WI38 (cell line): Measurements from ENCODE around the gene PAK6.

Source experiments
- H3K4me3 ChIP-seq: 2 replicates; pipeline ENCODE4 v1.5.1; 2011; ENCODE audit warnings: low read depth, mild to moderate bottlenecking, control low read depth, low read length
- TF ChIP-seq, protein P1 (sequence below): IDR thresholded peaks from 2 replicates; pipeline ENCODE4 v1.5.1; 2012; ENCODE audit warnings: low read depth, mild to moderate bottlenecking, control low read depth, low read length

The PAK6 gene

DNA sequence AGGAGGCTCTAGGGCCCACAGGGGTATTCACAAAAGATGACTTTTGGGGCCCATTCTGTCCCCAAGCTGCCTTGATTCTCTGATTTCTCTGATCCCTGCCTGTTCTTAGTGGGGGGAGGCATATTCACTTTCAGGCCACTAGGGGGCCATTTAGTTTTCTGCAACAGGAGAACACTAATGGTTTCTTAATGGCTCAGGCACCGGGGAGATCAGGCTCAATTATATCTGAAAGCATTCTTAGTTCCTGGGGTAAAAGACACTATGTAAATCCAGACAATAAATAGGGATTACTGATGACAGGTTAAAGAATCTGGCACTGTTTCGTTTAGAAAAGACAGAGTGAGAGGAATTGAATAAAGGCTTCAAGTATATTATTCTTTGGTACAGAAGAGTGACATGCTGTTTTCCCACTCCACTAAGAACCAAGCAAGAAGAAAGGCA is 82.1 kb downstream of the PAK6 start:
- no peak overlapping the region for H3K4me3 ChIP-seq
- TF ChIP-seq, protein P1, sequence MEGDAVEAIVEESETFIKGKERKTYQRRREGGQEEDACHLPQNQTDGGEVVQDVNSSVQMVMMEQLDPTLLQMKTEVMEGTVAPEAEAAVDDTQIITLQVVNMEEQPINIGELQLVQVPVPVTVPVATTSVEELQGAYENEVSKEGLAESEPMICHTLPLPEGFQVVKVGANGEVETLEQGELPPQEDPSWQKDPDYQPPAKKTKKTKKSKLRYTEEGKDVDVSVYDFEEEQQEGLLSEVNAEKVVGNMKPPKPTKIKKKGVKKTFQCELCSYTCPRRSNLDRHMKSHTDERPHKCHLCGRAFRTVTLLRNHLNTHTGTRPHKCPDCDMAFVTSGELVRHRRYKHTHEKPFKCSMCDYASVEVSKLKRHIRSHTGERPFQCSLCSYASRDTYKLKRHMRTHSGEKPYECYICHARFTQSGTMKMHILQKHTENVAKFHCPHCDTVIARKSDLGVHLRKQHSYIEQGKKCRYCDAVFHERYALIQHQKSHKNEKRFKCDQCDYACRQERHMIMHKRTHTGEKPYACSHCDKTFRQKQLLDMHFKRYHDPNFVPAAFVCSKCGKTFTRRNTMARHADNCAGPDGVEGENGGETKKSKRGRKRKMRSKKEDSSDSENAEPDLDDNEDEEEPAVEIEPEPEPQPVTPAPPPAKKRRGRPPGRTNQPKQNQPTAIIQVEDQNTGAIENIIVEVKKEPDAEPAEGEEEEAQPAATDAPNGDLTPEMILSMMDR = peak; percentile 87

DNA sequence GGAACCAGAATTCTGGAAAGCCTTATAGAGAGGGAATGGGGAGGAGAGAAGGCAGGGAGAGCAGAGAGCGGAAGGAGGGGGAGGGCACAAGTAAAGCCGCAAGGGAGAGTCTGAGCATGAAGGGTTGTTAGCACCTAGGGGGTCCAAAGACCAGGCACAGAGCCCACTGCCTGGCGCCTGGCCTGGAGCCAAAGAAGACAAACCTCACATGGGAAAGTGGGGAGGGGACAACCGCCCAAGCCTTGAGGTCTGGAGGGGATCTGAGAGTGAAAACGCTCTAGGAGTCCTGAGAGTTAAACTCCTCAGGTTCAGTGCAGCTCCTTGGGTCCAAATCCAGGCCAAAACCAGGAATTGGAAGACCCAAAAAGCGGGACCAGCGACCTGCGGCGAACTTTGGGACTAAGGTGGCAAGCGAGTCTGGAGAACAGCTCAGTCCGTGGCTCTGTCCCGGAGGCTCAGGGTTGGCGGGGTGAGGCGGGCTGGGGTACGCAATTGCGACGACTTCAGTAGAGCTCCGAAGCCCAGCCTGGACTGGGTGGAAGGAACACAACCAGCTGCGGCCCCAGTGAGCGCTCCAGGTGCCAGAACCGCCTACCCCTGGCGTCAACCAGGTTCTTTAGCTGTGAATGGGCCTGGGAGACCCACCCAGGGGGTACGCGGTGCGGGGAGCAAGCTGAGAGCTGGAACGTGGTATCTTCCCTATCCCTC is 83.8 kb downstream of the PAK6 start:
- TF ChIP-seq, protein P1 = no peak
- peak overlapping the region; percentile 37 for H3K4me3 ChIP-seq

DNA sequence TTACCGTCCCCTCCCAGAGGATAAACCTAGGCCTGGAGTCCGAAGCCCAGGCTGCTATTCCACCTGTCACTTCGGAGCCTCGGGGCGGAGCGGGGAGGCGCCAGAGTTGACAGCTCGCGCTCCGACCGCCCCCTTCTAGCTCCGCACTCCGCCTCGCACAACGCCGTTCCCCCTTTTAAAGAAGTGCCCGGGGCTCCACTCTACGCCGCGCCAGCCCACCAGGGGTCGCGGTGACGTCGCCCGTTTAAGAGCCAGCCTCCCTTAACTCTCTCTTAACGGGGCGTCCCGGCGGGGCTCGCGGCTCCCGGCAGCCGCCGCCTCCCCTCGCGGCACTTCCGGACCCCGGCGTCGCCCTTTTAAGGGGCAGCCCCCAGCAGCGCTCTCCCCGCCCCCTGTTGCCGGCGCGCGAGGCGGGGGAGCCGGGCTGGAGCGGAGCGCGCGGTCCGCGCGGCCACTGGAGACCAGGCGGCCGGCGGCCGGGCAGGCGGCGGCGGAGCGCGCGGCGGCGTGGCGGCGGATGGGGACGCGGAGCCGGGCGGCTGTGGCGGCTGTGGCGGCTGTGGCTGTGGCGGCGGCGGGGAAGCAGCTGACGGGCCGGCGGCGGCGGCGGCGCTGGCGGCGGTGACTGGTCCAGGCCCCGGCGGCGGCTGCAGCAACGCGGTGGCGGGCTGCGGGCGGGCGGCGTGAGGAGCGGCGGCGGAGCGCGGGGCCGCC is 84.5 kb downstream of the PAK6 start, which contains the start of gene INAFM2:
INAFM2 (plus strand) TSS at position 454 of the 714 bp plus-strand sequence. CDS start 364 bp downstream, outside the sequence.
- H3K4me3 ChIP-seq = peak within 1 kb of the TSS; percentile 69
- TF ChIP-seq, protein P1 = peak; percentile 51

DNA sequence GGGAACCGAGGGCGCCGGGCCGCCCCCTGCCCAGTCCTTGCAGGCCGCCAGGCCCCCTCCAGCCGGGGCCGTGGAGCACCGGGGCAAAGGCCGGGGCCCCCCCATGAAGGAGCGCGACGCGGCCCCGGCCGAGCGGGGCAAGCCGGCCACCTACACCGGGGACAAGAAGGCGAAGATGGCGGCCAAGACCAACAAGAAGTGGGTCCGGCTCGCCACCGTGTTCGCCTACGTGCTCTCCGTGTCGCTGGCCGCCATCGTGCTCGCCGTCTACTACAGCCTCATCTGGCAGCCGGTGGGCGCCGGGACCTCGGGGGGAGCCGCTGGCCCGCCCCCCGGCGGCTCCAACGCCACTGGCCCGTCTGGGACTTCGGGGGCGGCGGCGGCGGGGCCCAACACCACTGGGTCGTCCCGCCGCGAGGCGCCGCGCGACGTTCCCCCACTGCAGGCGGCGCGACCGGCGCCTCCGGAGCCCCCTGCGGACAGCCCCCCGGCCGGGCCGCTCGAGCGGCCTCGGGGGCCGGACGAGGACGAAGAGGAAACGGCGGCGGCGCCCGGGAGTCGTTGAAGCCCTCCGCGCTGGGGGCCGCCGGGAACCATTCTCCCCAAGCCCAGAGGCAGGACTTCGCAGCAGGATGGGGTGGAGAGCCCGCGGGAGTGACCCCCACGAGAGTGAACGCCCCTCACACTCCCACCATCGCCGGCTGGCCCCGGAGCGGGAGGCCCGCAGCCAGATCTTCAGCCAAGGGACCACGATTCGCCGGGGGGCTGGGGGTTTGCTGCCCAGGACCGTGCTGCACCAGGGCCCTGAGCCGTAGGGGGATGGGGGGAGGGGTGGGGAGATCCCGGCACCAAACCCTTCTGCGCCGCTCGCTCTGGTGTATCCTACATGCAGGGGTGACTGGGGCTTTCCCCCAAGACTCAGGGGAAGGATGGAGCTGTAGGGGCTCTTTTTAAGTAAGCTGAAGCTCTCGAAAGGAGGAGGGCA is 85.4 kb downstream of the PAK6 start:
- TF ChIP-seq, protein P1 = no peak
- H3K4me3 ChIP-seq = peak overlapping the region; percentile 69

DNA sequence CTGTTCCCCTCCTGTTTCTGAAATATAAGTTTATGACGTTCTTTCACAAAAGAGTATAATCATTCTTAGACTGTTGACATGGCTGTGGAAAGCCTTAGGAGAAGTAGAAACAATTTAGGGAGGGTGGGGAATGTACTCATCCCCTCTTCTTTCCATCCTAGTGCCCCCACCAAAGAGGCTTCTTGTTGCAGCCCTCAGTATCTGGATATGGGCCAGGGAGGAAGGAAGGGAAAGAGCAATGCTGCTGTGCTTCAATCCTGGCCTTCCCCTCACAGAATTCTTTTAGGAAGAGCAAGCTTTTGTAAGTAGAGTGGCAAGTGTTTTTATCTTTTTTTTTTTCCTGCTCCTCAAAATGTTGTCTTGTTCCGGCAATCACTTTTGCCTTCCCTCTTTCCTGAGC is 86.3 kb downstream of the PAK6 start:
- H3K4me3 ChIP-seq = peak overlapping the region; percentile 69
- TF ChIP-seq, protein P1 = no peak

DNA sequence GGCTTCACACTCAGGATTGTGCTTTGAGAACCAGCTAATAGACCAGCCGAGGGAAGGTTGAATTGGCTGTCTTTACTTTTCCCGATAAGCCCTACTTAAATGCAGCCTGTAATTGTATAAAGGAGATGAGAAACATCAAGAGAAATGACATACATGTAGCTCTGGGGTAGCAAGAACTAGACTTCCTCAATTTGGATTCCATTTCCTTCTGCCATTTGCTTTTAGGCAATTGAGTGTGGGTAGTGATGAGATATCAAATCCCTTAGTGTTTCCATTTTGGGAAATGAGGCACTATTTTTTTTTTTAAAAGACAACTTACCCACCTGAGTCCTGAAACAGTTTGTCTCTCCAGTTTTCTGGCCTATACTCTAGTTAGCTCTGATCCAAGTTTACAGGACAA is 86.8 kb downstream of the PAK6 start:
- H3K4me3 ChIP-seq = peak overlapping the region; percentile 69
- TF ChIP-seq, protein P1 = no peak
